T-helper 9 cell (primary cell): ENCODE data around the gene ATF6B.
"Not testable (repeated sequence)": the region's sequence is repeated elsewhere in the genome, so short reads cannot be mapped to it uniquely, and the experiment has no call there.

Experiments used
- DNase-seq: peaks from one replicate; pipeline ENCODE4 v3.0.0-alpha.2; 2020

Gene ATF6B

DNA sequence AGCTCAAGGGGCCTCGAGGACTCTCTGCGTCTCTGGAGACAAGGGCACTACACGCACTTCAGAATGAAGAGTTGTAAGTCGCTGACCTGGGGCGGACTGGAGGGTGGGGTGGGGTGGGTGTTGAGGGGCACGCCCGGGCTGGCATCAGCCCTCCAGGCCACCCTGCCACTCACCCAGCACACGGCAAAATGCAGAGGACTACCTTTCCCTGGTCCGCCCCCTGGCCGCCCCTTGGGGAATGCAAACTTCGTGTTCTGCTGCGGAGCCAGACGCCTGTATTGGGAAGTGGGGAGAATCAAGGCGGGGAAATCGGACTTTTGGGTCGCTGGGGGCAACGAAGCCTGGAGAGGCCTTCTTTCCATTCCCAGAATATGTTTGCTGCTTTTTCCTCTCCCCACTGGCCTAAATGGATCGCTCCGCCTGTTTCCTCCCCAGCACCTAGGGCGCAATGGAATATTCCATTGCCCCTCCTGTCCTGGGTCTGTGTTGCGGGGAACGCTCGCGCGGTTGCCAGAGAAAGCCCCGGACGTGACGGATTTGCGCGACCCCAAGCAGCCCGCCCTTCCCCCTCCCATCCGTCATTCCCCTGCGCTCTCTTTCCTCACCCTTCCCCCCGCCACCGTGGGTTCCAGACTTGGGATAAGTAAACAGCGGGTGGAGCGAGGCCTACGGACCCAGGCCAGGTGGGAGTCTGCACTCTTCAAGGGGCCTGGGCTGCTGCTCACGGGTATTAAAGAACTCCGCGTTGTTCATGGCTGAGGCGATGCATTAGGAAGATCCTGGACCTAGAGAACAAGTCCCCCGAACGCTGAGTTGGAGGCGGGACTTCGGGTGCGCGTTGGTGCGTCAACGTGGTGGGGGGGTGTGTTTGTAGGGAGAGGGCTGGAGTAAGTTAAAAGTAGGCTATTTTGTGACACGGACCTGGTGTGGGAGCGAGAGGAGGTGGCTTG, 25.8 kb upstream of the ATF6B start, which contains the start of gene PPT2:
Gene PPT2 (plus strand): TSS at position 578 of the 950 bp plus-strand sequence. CDS start 454 bp downstream, outside the sequence.
- peak; percentile 49 for DNase-seq

GRCh38 chr6:32152769-32153563, 24.9 kb upstream of the ATF6B start:
- DNase-seq, result no peak

DNA sequence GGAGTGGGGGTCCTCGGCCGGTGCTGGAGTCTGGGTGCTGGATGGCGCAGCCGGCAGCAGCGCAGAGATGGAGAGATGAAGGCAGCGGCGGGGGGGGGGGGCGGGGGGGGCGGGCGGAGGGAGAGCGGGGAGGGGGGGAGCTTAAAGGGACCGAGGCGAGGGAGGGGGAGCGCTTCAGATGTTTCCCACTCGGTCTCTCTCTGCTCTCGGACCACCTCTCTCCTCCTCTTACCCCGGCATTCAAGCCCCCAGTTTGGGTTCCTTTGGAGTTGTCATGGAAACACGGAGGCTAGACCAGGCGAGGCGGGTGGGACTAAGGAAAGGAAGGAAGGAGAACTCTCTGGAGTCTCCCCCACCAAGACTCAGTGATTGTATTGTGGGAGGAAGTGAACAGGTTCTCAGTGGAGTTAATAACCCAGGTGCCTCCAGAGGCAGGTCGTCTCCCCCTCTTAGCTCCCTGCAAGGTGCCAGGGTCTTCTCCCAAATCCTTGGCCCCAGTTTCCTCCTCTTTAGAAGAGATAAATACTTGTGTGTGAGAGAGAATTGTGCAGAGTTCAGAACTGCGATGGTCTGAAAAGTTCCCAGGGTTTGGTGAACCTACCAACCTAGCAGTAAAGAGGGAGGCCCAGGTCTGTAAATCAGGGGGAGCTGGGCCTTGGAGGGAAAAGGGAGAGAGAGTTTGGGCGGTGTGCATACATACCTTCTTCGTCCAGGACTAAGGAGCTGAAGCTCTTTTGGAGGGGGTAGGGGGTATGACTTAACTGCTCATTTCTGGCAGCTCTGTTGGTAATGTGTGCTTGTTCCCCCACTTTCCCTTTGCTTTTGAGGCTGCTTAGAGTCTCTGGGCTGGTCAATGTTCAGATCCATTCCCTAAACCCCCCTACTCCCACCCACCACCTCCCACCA, 24.1 kb upstream of the ATF6B start, which contains the start of gene PRRT1:
Gene PRRT1 (minus strand): TSS at position 77 of the 906 bp plus-strand sequence. CDS start 112 bp downstream, outside the sequence.
- DNase-seq, result no peak

DNA sequence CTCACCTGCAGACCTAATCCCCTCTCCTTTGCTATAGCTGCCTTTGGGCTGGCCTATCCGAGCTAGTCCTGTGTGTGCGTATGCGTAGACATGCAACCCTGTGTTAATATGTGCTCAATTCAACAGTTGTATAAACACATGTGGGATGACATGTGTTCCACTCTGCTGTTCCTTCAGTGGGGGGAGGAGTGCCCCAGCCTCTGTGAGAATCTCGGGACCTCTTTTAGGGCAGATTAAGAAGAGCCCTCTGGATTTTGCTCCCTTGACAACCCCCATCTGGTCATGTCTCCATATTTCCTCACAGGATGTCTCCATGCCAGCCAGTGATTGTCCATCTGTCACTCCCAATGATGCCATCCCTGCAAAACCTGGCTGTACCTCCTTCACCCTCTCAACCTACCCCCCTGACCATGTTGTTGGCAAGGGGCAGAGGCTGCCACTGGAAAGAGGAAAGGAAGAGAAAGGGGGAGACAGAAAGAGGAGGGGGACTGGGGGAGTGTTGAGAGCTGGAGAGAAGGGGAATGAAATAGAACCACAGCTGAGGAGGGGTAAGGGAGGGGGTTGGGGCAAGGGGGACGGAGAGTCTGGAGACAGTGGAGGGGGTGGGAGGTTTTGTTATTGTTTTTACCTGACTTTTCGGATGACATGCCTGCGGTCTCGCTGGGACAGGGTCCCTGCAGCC, 23.3 kb upstream of the ATF6B start:
- no peak for DNase-seq

GRCh38 chr6:32149932-32150870, 22.2 kb upstream of the ATF6B start:
- DNase-seq, result no peak

GRCh38 chr6:32149092-32149755, 21.2 kb upstream of the ATF6B start:
- no peak for DNase-seq

DNA sequence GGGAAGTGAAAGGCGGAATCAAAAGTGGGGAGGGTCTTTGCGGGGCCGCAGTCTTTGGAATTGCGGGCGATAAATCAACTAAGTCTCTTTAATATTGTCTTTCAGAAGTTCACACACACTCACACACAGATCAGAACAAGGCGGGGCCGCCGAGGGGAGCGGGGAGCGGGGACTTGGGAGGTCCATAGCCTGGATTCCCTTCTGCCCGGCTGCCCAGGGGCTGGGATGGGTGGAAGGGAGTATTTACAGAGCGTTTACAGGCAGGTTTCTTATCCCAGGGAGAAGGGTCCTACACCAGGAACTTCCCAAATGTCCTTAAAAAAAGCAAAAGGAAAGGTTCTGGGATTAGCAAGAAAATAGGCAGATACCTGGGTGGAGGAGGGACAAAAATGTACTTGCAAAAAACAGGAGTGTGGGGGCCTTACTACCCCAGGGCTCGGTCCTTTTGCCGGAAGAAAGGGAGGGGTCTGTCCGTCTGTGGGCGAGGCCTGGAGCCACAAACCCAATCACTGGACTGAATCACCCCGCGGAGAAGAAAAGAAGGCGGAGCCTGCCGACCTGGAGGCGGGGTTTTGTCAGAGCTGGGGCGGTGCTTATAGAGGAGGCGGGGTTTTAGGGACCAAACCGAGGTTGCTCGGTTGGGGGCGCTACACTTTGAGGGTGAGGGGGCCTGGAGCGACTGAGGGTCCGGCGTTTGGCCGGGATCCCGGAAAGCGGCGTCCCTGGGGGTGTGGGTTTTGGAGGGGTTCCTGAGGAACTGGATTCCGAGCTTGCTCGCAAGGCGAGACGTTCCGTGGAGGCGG, 20.4 kb upstream of the ATF6B start:
- DNase-seq, result peak; percentile 57

- DNase-seq, result no peak
These were observed 19.5 kb upstream of the ATF6B start for GRCh38 chr6:32147401-32148132.

- no peak for DNase-seq
These were observed 18.6 kb upstream of the ATF6B start for GRCh38 chr6:32146687-32147086.

GRCh38 chr6:32146287-32146686, 18.2 kb upstream of the ATF6B start:
- DNase-seq, result no peak

GRCh38 chr6:32144238-32144637, 16.2 kb upstream of the ATF6B start:
- DNase-seq, result not testable (repeated sequence)

- no peak for DNase-seq
These were observed 12.5 kb upstream of the ATF6B start for GRCh38 chr6:32140420-32141046.

- DNase-seq, result no peak
These were observed 11.5 kb upstream of the ATF6B start for GRCh38 chr6:32139590-32139989.

DNA sequence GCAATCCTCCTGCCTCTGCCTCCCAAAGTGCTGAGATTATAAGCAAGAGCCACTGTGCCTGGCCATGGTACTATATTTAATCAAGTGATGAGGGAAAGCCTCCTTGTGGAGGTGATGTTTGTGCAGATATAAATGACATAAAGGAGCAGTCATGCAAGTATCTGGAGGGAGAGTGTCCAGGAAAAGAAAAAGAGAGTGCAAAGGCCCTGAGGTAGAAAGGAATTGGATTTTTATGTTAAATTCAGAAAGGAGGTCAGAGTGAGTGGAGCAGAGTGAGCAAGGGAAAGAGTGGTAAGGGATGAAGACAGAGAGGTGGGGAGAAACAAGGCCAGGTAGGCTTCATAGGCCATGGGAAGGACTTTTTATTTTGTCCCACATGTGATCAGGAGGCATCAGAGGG, 9.4 kb upstream of the ATF6B start:
- no peak for DNase-seq

DNA sequence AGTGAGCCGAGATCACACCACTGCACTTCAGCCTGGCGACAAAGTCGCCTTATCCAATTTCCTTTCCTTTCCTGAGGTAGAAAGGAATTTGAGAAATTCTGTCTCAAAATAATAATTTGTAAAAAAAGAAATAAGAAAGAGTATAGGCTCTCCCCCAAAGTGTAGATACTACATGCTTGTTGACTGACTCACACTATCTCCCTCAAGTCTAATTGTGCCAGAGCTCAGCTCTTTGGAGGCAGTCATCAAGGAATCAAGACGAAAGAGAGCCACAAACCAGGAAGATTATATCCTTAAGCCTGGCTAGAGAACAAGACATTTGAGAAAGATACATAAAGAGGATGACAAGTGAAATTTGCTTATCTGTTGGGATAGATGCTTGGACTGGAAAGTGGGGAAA, 5.7 kb upstream of the ATF6B start:
- DNase-seq, result no peak

- DNase-seq, result no peak
These were observed 4.1 kb upstream of the ATF6B start for GRCh38 chr6:32132110-32132509.

DNA sequence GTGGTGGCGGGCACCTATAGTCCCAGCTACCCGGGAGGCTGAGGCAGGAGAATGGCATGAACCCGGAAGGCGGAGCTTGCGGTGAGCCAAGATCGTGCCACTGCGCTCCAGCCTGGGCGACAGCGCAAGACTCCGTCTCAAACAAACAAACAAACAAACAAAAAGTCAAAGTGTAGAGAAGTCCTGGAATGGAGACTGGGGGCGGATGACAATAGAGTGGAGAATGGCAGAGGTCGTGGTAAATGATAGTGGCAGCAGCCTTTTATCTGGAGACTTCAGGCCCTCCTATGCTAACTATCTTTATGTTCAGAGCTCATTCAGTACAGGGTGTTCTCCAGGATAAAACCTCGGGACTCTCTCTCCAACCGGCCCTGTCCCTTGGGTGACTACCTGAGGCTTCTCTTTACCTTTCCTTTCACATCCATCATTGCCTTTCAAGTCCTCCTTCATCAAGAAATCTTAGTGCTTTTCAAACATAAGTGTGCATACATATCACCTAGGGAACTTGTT, 3.4 kb upstream of the ATF6B start:
- DNase-seq, result no peak
